Activated CD4-positive, CD25-positive, alpha-beta regulatory T cell treated with anti-CD3 and anti-CD28 coated beads, Interleukin-2, amount 50 U/mL, for 16 hours (primary cell): Measurements from ENCODE around the gene SHD.
A peak's percentile ranks its signal among the peaks of the same experiment; 100 is the strongest.

Source experiments
- DNase-seq: peaks from one replicate; pipeline ENCODE4 v3.0.0-alpha.2; 2020; ENCODE audit warnings: low read depth, low spot score

The SHD gene

GRCh38 chr19:4298810-4299550 lies 19.9 kb downstream of the SHD start:
- no peak for DNase-seq

- DNase-seq, result no peak
Observed at GRCh38 chr19:4300589-4300988, 21.5 kb downstream of the SHD start.

GRCh38 chr19:4301590-4302242 lies 22.6 kb downstream of the SHD start:
- DNase-seq, result no peak

- DNase-seq, result no peak
Observed at GRCh38 chr19:4302243-4302640, 23.2 kb downstream of the SHD start, which contains the start of gene TMIGD2. TSS of gene TMIGD2 (minus strand) at chr19:4302389. CDS start at chr19:4302385, 4 bp downstream.

- no peak for DNase-seq
Observed at GRCh38 chr19:4303819-4304537, 24.9 kb downstream of the SHD start.

- DNase-seq, result peak; percentile 21
Observed at GRCh38 chr19:4304538-4305256, 25.6 kb downstream of the SHD start, which contains the start of gene FSD1. TSS of gene FSD1 (plus strand) at chr19:4304598. CDS start at chr19:4304747, 149 bp downstream.

GRCh38 chr19:4305257-4305612 lies 26.2 kb downstream of the SHD start:
- no peak for DNase-seq

- DNase-seq, result no peak
Observed at GRCh38 chr19:4305659-4306058, 26.6 kb downstream of the SHD start.

- DNase-seq, result no peak
Observed at GRCh38 chr19:4310247-4311121, 31.4 kb downstream of the SHD start.

GRCh38 chr19:4313847-4314490 lies 34.9 kb downstream of the SHD start:
- DNase-seq, result no peak

GRCh38 chr19:4316956-4317355 lies 37.9 kb downstream of the SHD start:
- no peak for DNase-seq

- DNase-seq, result no peak
Observed at GRCh38 chr19:4318460-4318859, 39.4 kb downstream of the SHD start.

GRCh38 chr19:4319067-4319718 lies 40.1 kb downstream of the SHD start:
- no peak for DNase-seq

- no peak for DNase-seq
Observed at GRCh38 chr19:4320419-4320818, 41.4 kb downstream of the SHD start.

GRCh38 chr19:4322942-4323665 lies 44.0 kb downstream of the SHD start:
- no peak for DNase-seq

GRCh38 chr19:4323692-4324091 lies 44.6 kb downstream of the SHD start:
- DNase-seq, result no peak

- DNase-seq, result no peak
Observed at GRCh38 chr19:4324228-4324627, 45.2 kb downstream of the SHD start.

- DNase-seq, result no peak
Observed at GRCh38 chr19:4326215-4326836, 47.3 kb downstream of the SHD start.

- no peak for DNase-seq
Observed at GRCh38 chr19:4326837-4327251, 47.8 kb downstream of the SHD start.
